ENCODE results near the gene EFNA5.

EFNA5 gene

DNA sequence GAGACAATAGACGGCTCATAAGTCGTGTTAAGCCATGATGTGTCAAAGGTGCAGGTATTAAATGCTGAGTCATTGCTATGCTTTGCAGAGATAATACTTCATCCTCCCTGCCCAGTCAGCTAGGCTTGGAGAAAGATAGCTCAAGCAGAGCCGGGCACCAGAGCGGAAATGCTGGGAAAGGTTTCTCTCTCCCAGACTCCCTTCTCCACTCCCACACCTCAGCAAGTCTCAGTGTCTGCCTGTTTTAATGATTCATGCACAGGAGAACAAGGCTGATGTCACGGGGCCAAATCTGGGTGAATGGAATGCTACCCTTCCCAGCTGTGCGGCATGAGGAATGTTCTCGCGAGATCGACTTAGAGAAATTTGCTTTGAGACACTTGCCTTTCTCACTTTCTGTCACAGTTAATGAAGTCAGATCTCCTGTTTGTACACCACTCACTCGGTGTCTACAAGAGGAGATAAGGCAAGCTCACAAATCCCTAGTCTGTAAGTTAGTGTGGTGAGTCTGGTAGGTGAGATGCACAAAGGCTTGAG, 204.4 kb downstream of the EFNA5 start:
- in situ Hi-C loops (cut with HindIII; ENCODE audit: low sequenced_read_pairs): loop anchor here (5.0 kb wide), 1 partner anchor 34 kb away; no protein-coding TSS in a partner anchor

- in situ Hi-C loops (cut with HindIII; ENCODE audit: low sequenced_read_pairs): loop anchor here (5.0 kb wide), 1 partner anchor 33 kb away; no protein-coding TSS in a partner anchor
Measured at GRCh38 chr5:107464876-107465275, 205.9 kb downstream of the EFNA5 start.

GRCh38 chr5:107464416-107464815, 206.3 kb downstream of the EFNA5 start:
- in situ Hi-C loops (cut with HindIII; ENCODE audit: low sequenced_read_pairs): no loop called here

- in situ Hi-C loops (cut with HindIII; ENCODE audit: low sequenced_read_pairs): no loop called here
Measured at GRCh38 chr5:107463731-107464130, 207.0 kb downstream of the EFNA5 start.

- in situ Hi-C loops (cut with HindIII; ENCODE audit: low sequenced_read_pairs): no loop called here
Measured at GRCh38 chr5:107461770-107462169, 209.0 kb downstream of the EFNA5 start.

GRCh38 chr5:107460789-107461188, 209.9 kb downstream of the EFNA5 start:
- in situ Hi-C loops (cut with HindIII; ENCODE audit: low sequenced_read_pairs): no loop called here

DNA sequence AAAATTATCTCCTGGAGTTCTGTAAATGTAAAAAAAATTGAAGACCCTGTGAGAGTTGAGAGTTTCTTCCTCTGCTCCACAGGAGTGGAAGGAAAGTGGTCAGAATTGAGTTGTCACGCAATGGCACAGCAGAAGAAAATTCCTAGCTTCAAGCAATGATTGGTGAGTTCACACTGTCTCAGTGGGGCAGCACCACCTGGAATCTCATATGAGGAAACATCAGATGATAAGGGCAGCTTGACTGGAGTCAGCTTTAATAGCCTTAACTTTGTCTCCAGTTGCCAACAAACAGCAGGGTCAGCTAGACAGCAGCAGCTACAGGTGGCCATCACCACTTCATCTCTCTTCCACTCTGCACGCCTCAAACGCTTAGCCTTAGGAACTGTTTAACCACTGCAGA, 211.1 kb downstream of the EFNA5 start:
- in situ Hi-C loops (cut with HindIII; ENCODE audit: low sequenced_read_pairs): no loop called here

GRCh38 chr5:107458322-107458721, 212.4 kb downstream of the EFNA5 start:
- in situ Hi-C loops (cut with HindIII; ENCODE audit: low sequenced_read_pairs): no loop called here

DNA sequence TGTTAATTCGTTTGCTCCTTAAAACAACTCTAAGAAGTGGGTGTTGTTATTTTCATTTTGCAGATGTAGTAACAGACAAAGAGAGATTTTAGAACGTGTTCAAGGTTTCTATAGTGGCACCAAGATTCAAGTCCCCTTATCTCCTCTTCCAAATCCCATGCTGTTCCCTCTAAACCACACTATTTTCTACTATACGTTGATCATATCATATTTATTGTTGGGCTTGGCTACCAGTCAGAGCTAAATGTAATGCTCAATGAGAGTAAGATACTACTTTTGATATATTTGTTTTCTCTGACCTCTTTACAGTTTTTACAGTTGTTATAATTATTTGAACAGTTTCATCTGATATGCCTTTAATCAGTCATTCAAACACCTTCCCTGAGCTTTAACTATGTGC, 212.9 kb downstream of the EFNA5 start:
- in situ Hi-C loops (cut with HindIII; ENCODE audit: low sequenced_read_pairs): no loop called here

DNA sequence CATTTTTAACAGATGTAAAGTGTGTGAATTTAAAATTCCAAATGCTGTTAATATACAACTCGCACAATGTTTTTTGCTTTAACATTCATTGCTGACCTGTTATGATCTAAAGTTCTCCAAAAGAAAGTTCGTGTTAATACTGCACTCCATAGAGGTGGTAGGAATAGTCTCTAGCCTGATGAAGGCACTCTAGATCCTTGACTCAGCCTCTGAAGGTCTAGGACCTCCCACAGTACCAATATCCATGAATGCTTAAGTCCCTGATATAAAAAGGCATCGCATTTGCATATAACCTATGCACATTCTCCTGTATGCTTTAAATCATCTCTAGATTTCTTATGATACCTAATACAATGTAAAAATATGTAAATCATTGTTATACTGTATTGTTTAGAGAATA, 213.6 kb downstream of the EFNA5 start:
- in situ Hi-C loops (cut with HindIII; ENCODE audit: low sequenced_read_pairs): no loop called here

DNA sequence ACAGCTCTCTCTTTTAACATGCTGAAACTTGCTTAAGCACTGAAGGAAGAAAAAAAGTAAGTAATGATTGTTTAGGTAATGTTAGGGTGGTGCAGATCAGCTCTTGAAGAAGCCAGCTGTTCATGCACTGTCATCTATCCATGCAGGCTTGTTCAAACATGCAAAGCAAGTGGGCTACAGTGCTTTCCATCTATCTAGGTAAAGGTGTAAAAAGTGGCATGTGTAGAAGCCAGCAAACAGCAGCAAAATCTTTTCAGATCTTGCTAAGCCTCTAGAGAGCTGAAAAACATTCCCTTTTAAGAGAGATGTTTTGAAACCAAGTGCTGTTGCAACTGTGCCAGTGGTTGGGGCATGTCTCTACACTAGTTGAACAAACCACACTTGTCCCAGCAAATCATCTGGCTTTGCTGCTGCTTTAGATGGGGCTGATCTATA, 214.4 kb downstream of the EFNA5 start:
- in situ Hi-C loops (cut with HindIII; ENCODE audit: low sequenced_read_pairs): no loop called here

- in situ Hi-C loops (cut with HindIII; ENCODE audit: low sequenced_read_pairs): no loop called here
Measured at GRCh38 chr5:107455111-107455544, 215.6 kb downstream of the EFNA5 start.

GRCh38 chr5:107451827-107452226, 218.9 kb downstream of the EFNA5 start:
- in situ Hi-C loops (cut with HindIII; ENCODE audit: low sequenced_read_pairs): loop anchor here (5.0 kb wide), 2 partner anchors 50 to 100 kb away; no protein-coding TSS in a partner anchor

DNA sequence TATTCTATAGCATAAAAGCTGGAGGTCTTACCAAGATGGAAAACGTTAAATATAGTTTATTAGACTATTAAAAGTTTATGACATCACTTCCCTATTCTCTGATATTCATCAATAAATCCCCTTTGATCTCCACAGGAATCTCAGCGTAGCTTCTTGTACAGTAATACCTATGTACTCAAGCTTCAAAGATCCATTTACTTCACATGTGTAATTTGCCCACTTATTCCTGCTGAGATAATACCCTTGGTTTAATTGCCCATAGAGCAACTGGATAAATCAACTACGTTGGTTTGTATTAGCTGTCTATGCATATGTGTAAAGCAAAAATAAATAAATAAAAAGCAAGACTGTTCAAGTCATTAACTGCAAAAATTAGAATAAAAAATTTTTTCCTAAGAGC, 219.7 kb downstream of the EFNA5 start:
- in situ Hi-C loops (cut with HindIII; ENCODE audit: low sequenced_read_pairs): loop anchor here (5.0 kb wide), 2 partner anchors 51 to 101 kb away; no protein-coding TSS in a partner anchor

DNA sequence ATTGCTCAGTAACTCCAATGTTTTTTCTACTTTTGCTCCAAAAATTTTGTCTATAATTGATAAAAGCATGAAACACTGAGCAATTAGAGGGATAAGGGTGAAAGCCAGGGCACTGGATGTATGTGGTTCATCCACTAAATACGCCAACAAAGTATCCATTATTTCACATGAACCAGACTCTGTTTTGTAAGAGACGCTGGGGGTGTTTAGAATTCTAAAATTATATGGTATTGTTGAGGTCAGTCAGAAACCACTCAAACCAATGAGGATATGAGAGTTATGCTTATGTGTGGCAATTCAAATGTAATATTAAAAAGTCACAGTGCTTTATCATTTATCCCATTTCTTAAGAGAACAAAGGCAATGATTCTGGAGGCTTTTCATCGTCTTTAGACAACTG, 220.2 kb downstream of the EFNA5 start:
- in situ Hi-C loops (cut with HindIII; ENCODE audit: low sequenced_read_pairs): loop anchor here (5.0 kb wide), 2 partner anchors 52 to 102 kb away; no protein-coding TSS in a partner anchor

DNA sequence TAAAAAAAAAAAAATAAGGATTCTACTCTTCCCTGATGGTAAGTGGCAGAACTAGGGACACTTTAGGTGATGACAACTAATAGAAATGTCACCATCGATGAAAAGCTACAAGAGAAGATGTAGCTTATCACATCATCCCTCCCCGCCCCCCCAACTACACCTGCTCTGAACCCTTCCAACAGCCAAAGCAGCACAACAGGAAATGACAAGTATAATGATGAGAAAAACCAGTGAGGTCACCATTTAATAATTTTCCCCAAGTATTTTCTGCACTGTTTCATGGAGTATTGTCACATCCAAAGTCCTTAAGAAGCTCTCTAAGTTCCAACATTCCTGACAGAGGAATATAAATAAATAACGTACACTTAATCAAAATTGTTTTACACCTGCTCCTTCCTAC, 221.4 kb downstream of the EFNA5 start:
- in situ Hi-C loops (cut with HindIII; ENCODE audit: low sequenced_read_pairs): no loop called here

GRCh38 chr5:107447587-107447986, 223.2 kb downstream of the EFNA5 start:
- in situ Hi-C loops (cut with HindIII; ENCODE audit: low sequenced_read_pairs): no loop called here

- in situ Hi-C loops (cut with HindIII; ENCODE audit: low sequenced_read_pairs): no loop called here
Measured at GRCh38 chr5:107446972-107447371, 223.8 kb downstream of the EFNA5 start.

- in situ Hi-C loops (cut with HindIII; ENCODE audit: low sequenced_read_pairs): no loop called here
Measured at GRCh38 chr5:107444300-107444699, 226.4 kb downstream of the EFNA5 start.

- in situ Hi-C loops (cut with HindIII; ENCODE audit: low sequenced_read_pairs): no loop called here
Measured at GRCh38 chr5:107443897-107444296, 226.8 kb downstream of the EFNA5 start.

DNA sequence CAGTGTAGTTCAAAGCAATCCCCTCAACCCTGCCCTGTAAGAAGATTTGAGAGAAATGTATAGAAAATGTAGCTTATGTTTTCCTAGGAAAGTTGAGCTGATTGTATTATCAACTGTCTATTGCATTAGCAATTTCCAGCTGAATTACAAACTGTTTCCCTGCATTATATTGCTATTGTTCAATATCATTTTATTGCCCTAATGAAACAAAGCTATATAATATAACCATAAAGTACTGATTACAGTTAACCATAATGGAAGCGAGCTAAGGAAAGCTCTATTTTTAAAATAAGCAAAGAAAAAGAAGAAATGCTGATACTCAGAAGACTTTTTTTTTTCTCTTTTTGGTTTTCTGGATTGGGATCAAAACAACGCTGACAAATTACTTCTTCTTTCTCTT, 228.3 kb downstream of the EFNA5 start:
- in situ Hi-C loops (cut with HindIII; ENCODE audit: low sequenced_read_pairs): no loop called here

DNA sequence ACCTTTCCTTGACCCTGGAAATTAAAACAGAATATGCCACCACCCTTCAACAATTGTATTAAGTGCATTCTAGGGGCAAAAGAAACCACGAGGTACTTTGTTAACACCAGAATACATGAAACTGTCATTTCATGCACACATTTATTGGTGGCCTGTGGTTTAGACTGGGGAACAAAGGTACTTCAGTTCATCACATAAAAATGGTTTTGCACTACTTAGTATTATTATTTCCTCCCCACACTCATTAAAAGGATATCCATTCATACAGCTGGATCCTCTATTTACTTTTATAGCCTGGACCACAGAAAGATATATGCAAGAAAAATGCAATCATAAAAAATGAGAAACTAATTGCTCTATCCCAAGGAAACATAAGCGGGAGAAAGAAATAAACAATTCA, 230.9 kb downstream of the EFNA5 start:
- in situ Hi-C loops (cut with HindIII; ENCODE audit: low sequenced_read_pairs): no loop called here

- in situ Hi-C loops (cut with HindIII; ENCODE audit: low sequenced_read_pairs): no loop called here
Measured at GRCh38 chr5:107437986-107438510, 232.7 kb downstream of the EFNA5 start.

All from endothelial cell of hepatic sinusoid (primary cell).